SK-N-SH treated with all-trans-retinoic acid at 6 μM for 48 hours (cell line): ENCODE results near the gene RNF224.

ENCODE experiments used
- ATAC-seq: fragments of 200-7000 bp; cut with Tn5 transposase; 3 replicates; pipeline ENCODE4 v1.9.1; 2020; ENCODE audit warnings: mild to moderate bottlenecking, moderate library complexity
- ARNTL ChIP-seq: fragments of 450-650 bp; formaldehyde crosslinking; IDR thresholded peaks from 2 replicates; pipeline ENCODE4 v1.5.0; 2020; ENCODE audit warnings: low read depth, mild to moderate bottlenecking, moderate library complexity, borderline replicate concordance
- BACH2 ChIP-seq: fragments of 250-450 bp; sonication (Bioruptor Pico); IDR thresholded peaks from 2 replicates; pipeline ENCODE4 v1.9.0; 2021; ENCODE audit warnings: mild to moderate bottlenecking, borderline replicate concordance
- CSDC2 ChIP-seq: fragments of 250-450 bp; sonication (Bioruptor Pico); IDR thresholded peaks from 2 replicates; pipeline ENCODE4 v1.5.0; 2020; ENCODE audit warnings: mild to moderate bottlenecking, moderate library complexity
- CSRNP3 ChIP-seq: fragments of 250-450 bp; sonication (Bioruptor Pico); IDR thresholded peaks from 2 replicates; pipeline ENCODE4 v1.5.1; 2021; ENCODE audit warnings: mild to moderate bottlenecking, moderate library complexity
- ESRRG ChIP-seq: fragments of 250-450 bp; sonication (Bioruptor Pico); IDR thresholded peaks from 2 replicates; pipeline ENCODE4 v1.6.1; 2021; ENCODE audit warnings: mild to moderate bottlenecking
- GLIS3 ChIP-seq: fragments of 250-450 bp; sonication (Bioruptor Pico); IDR thresholded peaks from 2 replicates; pipeline ENCODE4 v1.5.0; 2020; ENCODE audit warnings: mild to moderate bottlenecking, moderate library complexity
- ISL1 ChIP-seq: fragments of 250-450 bp; sonication (Bioruptor Pico); IDR thresholded peaks from 2 replicates; pipeline ENCODE4 v2.1.2; 2022; ENCODE audit warnings: mild to moderate bottlenecking, moderate library complexity
- OSR1 ChIP-seq: fragments of 250-450 bp; sonication (Bioruptor Pico); IDR thresholded peaks from 2 replicates; pipeline ENCODE4 v1.8.0; 2022; ENCODE audit warnings: moderate library complexity, mild to moderate bottlenecking, inconsistent platforms
- PATZ1 ChIP-seq: fragments of 250-450 bp; sonication (Bioruptor Pico); IDR thresholded peaks from 2 replicates; pipeline ENCODE4 v1.8.0; 2020; ENCODE audit warnings: mild to moderate bottlenecking, moderate library complexity, borderline replicate concordance
- POU6F1 ChIP-seq: fragments of 250-450 bp; sonication (Bioruptor Pico); IDR thresholded peaks from 2 replicates; pipeline ENCODE4 v1.8.0; 2021; ENCODE audit warnings: low read depth, mild to moderate bottlenecking, moderate library complexity, borderline replicate concordance
- PPARA ChIP-seq: fragments of 250-450 bp; sonication (Bioruptor Pico); IDR thresholded peaks from 2 replicates; pipeline ENCODE4 v1.5.0; 2020; ENCODE audit warnings: mild to moderate bottlenecking, borderline replicate concordance
- RARB ChIP-seq: fragments of 250-450 bp; sonication (Bioruptor Pico); IDR thresholded peaks from 2 replicates; pipeline ENCODE4 v1.8.0; 2021; ENCODE audit warnings: mild to moderate bottlenecking, moderate library complexity
- SNAI2 ChIP-seq: fragments of 250-450 bp; sonication (Bioruptor Pico); IDR thresholded peaks from 2 replicates; pipeline ENCODE4 v1.5.0; 2020; ENCODE audit warnings: mild to moderate bottlenecking, moderate library complexity
- TCF4 ChIP-seq: fragments of 250-450 bp; sonication (Bioruptor Pico); IDR thresholded peaks from 2 replicates; pipeline ENCODE4 v1.8.0; 2021; ENCODE audit warnings: mild to moderate bottlenecking, moderate library complexity, borderline replicate concordance
- TOX ChIP-seq: fragments of 250-450 bp; sonication (Bioruptor Pico); IDR thresholded peaks from 2 replicates; pipeline ENCODE4 v1.8.0; 2021; ENCODE audit warnings: mild to moderate bottlenecking, moderate library complexity, borderline replicate concordance
- TSHZ2 ChIP-seq: fragments of 250-450 bp; sonication (Bioruptor Pico); IDR thresholded peaks from 2 replicates; pipeline ENCODE4 v1.5.0; 2020; ENCODE audit warnings: mild to moderate bottlenecking, moderate library complexity
- ZC3H10 ChIP-seq: fragments of 250-450 bp; sonication (Bioruptor Pico); IDR thresholded peaks from 2 replicates; pipeline ENCODE4 v1.5.1; 2021; ENCODE audit warnings: mild to moderate bottlenecking, moderate library complexity
- ZFP3 ChIP-seq: fragments of 250-450 bp; sonication (Bioruptor Pico); IDR thresholded peaks from 2 replicates; pipeline ENCODE4 v1.5.0; 2020; ENCODE audit warnings: mild to moderate bottlenecking, moderate library complexity
- ZFP30 ChIP-seq: fragments of 450-650 bp; formaldehyde crosslinking; IDR thresholded peaks from 2 replicates; pipeline ENCODE4 v1.5.0; 2022; ENCODE audit warnings: mild to moderate bottlenecking, moderate library complexity
- ZNF565 ChIP-seq: fragments of 450-650 bp; formaldehyde crosslinking; conservative IDR thresholded peaks from 2 replicates; pipeline ENCODE4 v1.5.0; 2020; ENCODE audit warnings: low read depth, mild to moderate bottlenecking, moderate library complexity
- ZNF70 ChIP-seq: fragments of 450-650 bp; formaldehyde crosslinking; IDR thresholded peaks from 2 replicates; pipeline ENCODE4 v1.5.0; 2020; ENCODE audit warnings: mild to moderate bottlenecking, moderate library complexity
- ZNF8 ChIP-seq: fragments of 450-650 bp; formaldehyde crosslinking; IDR thresholded peaks from 2 replicates; pipeline ENCODE4 v1.5.0; 2020; ENCODE audit warnings: mild to moderate bottlenecking, moderate library complexity

RNF224 gene

GRCh38 chr9:137212520-137212919, 14.8 kb upstream of the RNF224 start:
- peak; percentile 16 for ATAC-seq
- TF ChIP-seq PPARA (CRISPR knock-in tag), result no peak
- no peak for TF ChIP-seq ZNF565 (CRISPR knock-in tag)
- TF ChIP-seq ZC3H10 (CRISPR knock-in tag), result no peak
- no peak for TF ChIP-seq ZFP3 (CRISPR knock-in tag)
- no peak for TF ChIP-seq POU6F1 (CRISPR knock-in tag)
- TF ChIP-seq PATZ1 (CRISPR knock-in tag), result no peak
- TF ChIP-seq OSR1 (CRISPR knock-in tag), result no peak
- TF ChIP-seq SNAI2 (CRISPR knock-in tag), result no peak
- no peak for TF ChIP-seq ZNF8
- no peak for TF ChIP-seq ARNTL
- no peak for TF ChIP-seq ISL1
- TF ChIP-seq TCF4 (CRISPR knock-in tag), result no peak
- no peak for TF ChIP-seq RARB (CRISPR knock-in tag)
- no peak for TF ChIP-seq TOX (CRISPR knock-in tag)
- TF ChIP-seq GLIS3 (CRISPR knock-in tag), result no peak
- no peak for TF ChIP-seq CSDC2 (CRISPR knock-in tag)
- no peak for TF ChIP-seq ESRRG
- no peak for TF ChIP-seq CSRNP3 (CRISPR knock-in tag)
- no peak for TF ChIP-seq ZFP30 (CRISPR knock-in tag)
- no peak for TF ChIP-seq ZNF70 (CRISPR knock-in tag)

GRCh38 chr9:137213160-137214060, 13.9 kb upstream of the RNF224 start:
- TF ChIP-seq ZNF70 (CRISPR knock-in tag) (no peak), CSDC2 (CRISPR knock-in tag) (no peak), ESRRG (no peak), PATZ1 (CRISPR knock-in tag) (no peak), RARB (CRISPR knock-in tag) (no peak), GLIS3 (CRISPR knock-in tag) (no peak), POU6F1 (CRISPR knock-in tag) (no peak), ZFP3 (CRISPR knock-in tag) (no peak), OSR1 (CRISPR knock-in tag) (no peak), TSHZ2 (CRISPR knock-in tag) (no peak), ZNF565 (CRISPR knock-in tag) (no peak), BACH2 (CRISPR knock-in tag) (no peak), ZFP30 (CRISPR knock-in tag) (no peak), ARNTL (no peak), PPARA (CRISPR knock-in tag) (no peak)
- TF ChIP-seq, all 23 proteins: peak for 0
- peak; percentile 16 for ATAC-seq
